ENCODE results near the gene IL22RA1. TPM values are rescaled to one million over a fixed set of nuclear protein-coding genes. Genes with fewer than 3 reads are reported as not detected.

The IL22RA1 gene
- total RNA-seq, 1 experiment from 2014 or later = 0.28 TPM

- TF ChIP-seq TP53 (CRISPR knock-in tag; IDR thresholded peaks at IDR 0.05) (no peak), ZNF671 (CRISPR knock-in tag; IDR thresholded peaks at IDR 0.05) (peak; percentile 81; the same call in 1 of the 2 replicates), TEAD1 (CRISPR knock-in tag; IDR thresholded peaks at IDR 0.05) (peak; percentile 69; the same call in 1 of the 2 replicates), EMX1 (CRISPR knock-in tag; IDR thresholded peaks at IDR 0.05) (peak; percentile 88; the same call in 1 of the 2 replicates), NFE2L1 (CRISPR knock-in tag; IDR thresholded peaks at IDR 0.05) (0 out of 2 replicates have a peak, but pooled peaks have one; percentile 19), ZNF416 (CRISPR knock-in tag; IDR thresholded peaks at IDR 0.05) (peak; percentile 70), NFATC4 (CRISPR knock-in tag; IDR thresholded peaks at IDR 0.05) (peak; percentile 86), NR3C1 (CRISPR knock-in tag; conservative IDR thresholded peaks at IDR 0.05; ENCODE audit: low read depth) (no peak), ZNF532 (CRISPR knock-in tag; IDR thresholded peaks at IDR 0.05; ENCODE audit: borderline replicate concordance) (peak; percentile 90), PRRX2 (CRISPR knock-in tag; IDR thresholded peaks at IDR 0.05) (peak; percentile 21; the same call in 1 of the 2 replicates), FOXK1 (CRISPR knock-in tag; IDR thresholded peaks at IDR 0.05) (no peak), USF1 (CRISPR knock-in tag; IDR thresholded peaks at IDR 0.05) (peak; percentile 44; the same call in 1 of the 2 replicates), ZNF425 (CRISPR knock-in tag; conservative IDR thresholded peaks at IDR 0.05) (peak; percentile 65; the same call in 1 of the 2 replicates)
These were observed 7.6 kb upstream of the IL22RA1 start (continued) for GRCh38 chr1:24150234-24151174.

GRCh38 chr1:24149866-24150233 is 6.9 kb upstream of the IL22RA1 start:
- Mint-ChIP-seq H3K27ac (no peak overlapping the region), H3K36me3 (no peaks in the 10 kb centered on the region), H3K27me3 (ENCODE audit: low read depth) (no peaks in the 10 kb centered on the region; the same call in 1 of the 2 replicates), H3K4me1 (peaks cover 42% of the 10 kb centered on the region), H3K9me3 (no peaks in the 10 kb centered on the region), H3K4me3 (peak overlapping the region; percentile 63; the same call in 1 of the 2 replicates)
- ChIA-PET POLR2A (interaction anchor here (0.6 to 1.5 kb wide), 23 partner anchors 8 to 296 kb away, joined by 3 to 8 read pairs (median 4); partner anchors contain the start of genes GRHL3, IFNLR1, MYOM3 and NIPAL3), CTCF (interaction anchor here (0.5 to 3.6 kb wide), 57 partner anchors 9 to 886 kb away, joined by 3 to 39 read pairs (median 5); partner anchors contain the start of genes GRHL3, IFNLR1, MYOM3 and NIPAL3)
- DNase-seq (ENCODE audit: low spot score) (no peak), ATAC-seq (no peak)
- no peak for TF ChIP-seq FOXJ3 (CRISPR knock-in tag; IDR thresholded peaks at IDR 0.05; ENCODE audit: borderline replicate concordance)
- no peak for TF ChIP-seq GTF2I (CRISPR knock-in tag; conservative IDR thresholded peaks at IDR 0.05)
- TF ChIP-seq SMAD4 (CRISPR knock-in tag; IDR thresholded peaks at IDR 0.05) = no peak
- no peak for TF ChIP-seq E2F5 (CRISPR knock-in tag; IDR thresholded peaks at IDR 0.05)
- TF ChIP-seq ZMAT4 (CRISPR knock-in tag; IDR thresholded peaks at IDR 0.05) = no peak
- TF ChIP-seq ATF2 (CRISPR knock-in tag; IDR thresholded peaks at IDR 0.05; ENCODE audit: borderline replicate concordance, low read depth) = no peak
- no peak for TF ChIP-seq ZNF512 (CRISPR knock-in tag; IDR thresholded peaks at IDR 0.05; ENCODE audit: borderline replicate concordance)
- no peak for TF ChIP-seq USF2 (CRISPR knock-in tag; IDR thresholded peaks at IDR 0.05)
- no peak for TF ChIP-seq NR2C2 (CRISPR knock-in tag; IDR thresholded peaks at IDR 0.05)
